HG02610 (cell line): ENCODE data around the gene PPP6C.
"Not testable (repeated sequence)": the region's sequence is repeated elsewhere in the genome, so short reads cannot be mapped to it uniquely, and the experiment has no call there.

Experiments
- ATAC-seq: cut with Tn5 transposase; IDR thresholded peaks from one replicate; pipeline ENCODE4 v1.9.1; 2021; ENCODE audit warnings: mild to moderate bottlenecking, moderate library complexity; ENCODE audit not compliant: unreplicated experiment

Gene PPP6C

DNA sequence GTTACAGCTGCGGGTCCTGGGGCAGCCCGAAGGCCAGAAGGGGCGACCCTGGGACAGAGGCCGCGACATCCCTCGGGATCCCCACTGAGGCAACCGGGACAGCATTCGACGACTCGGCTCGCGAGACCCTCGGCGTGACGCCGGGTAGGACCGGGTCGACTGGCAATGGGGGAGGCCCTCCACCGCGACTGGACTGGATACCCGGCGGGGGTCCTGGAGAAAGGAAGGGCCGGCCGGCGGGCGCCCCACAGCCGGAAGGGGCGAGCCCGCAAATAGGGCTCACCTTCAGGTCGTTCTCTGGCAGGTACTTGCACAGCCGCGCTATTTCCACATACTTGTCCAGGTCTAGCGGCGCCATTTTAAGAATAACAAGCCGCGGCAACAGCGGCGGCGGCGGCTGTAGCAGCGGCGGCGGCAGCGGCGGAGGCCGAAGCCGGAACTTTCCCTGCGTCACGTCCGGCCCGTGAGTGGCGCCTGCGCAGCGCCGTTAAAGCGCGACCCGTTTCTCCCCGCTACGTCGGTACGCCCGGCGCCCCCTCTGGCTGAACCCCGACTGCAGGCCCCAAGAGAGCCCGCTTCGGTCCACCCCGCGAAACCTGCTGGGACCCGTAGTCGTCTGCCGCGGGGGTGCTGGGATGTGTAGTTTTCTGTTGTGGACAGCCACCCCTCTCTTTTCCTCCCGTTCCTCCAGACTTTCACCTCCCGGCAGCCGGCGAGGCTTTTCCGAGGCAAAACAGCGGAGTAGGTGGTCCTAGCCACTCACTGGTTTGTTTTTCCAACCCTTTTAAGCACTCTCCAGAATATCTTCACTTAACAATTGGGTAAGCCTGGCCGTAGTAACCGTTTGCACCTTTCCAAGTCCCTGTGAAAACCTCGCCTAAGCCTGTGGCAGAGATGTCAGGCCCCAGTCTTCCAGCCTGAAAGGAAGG lies at the start of gene PPP6C:
Gene PPP6C (minus strand): TSS at position 443 of the 929 bp plus-strand sequence. CDS start 85 bp downstream, at position 358.
- ATAC-seq, result peak; percentile 97

DNA sequence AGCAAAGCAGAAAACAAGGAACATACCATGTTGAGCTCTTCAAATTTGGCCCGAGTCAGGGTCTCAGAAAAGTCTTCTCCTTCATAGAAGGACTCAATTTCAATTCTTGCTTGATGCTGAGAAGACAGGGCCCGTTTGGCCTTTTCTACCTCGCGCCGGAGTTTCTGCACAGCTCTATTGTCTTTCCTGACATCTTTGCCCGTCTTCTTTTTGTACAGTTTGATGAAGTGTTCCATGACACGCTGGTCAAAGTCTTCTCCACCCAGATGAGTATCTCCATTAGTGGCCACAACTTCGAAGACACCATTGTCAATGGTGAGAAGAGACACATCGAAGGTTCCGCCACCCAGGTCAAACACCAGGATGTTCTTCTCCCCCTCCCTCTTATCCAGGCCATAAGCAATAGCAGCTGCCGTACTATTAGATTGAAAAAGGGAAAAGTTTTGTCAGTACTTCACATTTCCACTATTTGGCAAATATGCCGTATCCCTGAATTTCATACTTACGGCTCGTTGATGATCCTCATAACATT lies 49.4 kb upstream of the PPP6C start:
- no peak for ATAC-seq

DNA sequence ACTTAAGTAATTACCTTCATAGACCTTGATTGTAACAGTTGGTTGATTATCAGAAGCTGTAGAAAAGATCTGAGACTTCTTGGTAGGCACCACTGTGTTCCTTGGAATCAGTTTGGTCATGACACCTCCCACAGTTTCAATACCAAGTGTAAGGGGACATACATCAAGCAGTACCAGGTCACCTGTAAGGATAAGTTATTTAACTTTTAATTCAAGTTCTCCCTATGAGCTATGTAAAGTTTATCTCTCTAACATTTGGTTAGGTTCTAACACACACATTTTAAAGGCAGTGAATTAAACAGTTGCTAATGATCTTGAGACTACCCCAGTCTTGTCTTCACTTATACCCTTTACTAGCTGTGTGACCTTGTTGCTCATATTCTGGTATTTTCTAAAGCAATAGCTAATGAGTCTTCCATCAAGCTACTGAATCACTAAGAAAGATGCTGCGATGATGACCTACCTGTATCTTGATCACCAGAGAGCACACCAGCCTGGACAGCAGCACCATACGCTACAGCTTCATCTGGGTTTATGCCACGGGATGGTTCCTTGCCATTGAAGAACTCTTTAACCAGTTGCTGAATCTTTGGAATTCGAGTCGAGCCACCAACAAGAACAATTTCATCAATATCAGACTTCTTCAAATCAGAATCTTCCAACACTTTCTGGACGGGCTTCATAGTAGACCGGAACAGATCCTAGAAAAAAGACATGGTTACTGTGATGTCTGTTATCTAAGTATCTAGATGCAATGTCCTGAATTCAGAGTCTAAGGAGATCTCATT lies 48.7 kb upstream of the PPP6C start:
- no peak for ATAC-seq

- not testable (repeated sequence) for ATAC-seq
These were observed 47.0 kb upstream of the PPP6C start for GRCh38 chr9:125236520-125237159.

DNA sequence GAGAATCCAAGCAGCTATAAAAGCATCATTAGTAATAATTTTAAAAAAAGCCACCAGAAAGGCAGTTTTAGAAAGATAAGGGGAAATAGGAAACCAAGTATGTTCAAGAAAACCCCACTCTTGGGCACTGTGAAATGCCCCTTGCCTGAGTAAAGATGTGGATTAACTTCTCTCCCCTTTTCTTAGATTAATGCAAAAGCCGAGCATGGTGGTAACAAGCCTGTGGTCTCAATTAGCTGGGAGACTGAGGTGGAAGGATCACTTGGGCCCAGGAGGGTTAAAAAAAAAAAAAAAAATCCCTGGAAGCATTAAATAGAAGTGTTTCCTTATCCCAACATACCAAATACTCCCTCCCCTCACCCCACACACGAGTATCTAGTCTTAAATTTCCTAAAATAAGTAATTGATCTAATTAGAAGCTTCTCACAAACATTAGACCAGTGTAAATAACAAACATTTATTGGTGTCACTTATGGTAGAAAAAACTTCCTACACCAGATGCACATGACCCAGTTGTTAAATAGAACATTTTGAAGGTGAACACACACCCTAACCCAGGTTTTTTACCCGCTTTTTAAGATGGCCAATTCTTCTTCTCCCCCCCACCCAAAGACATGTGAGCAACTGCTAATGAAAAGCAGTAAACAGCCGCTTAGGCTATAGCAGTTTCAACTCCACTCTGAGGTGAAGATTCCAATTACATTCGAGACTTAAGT lies 46.4 kb upstream of the PPP6C start:
- ATAC-seq, result no peak

DNA sequence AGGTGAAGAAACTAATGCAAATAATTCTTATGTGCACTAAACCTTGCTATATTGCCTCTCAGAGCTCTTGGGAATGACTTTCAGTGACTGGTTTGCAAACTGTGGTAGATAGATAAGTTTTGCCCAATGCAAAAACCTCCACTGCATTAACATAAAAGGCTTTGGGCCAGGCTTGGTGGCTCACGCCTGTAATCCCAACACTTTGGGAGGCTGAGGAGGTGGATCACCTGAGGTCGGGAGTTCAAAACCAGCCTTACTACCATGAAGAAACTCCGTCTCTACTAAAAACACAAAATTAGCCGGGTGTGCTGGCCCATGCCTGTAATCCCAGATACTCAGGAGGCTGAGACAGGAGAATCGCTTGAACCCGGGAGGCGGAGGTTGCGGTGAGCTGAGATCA lies 44.5 kb upstream of the PPP6C start:
- not testable (repeated sequence) for ATAC-seq

DNA sequence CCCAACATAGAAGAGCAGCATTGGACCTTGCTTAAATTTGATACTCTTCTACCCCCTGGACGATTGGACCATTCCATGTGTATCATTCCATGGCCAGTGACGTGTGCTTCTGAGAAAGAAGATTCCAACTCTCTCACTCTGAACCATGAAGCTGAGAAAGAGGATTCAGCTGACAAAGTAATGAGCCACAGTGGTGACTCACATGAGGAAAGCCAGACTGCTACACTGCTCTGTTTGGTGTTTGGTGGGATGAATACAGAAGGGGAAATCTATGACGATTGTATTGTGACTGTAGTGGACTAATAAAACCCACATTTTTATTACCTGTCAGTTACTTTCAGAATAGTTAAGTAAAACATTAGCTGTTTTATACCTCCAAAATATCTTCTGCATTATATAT lies 44.1 kb upstream of the PPP6C start:
- no peak for ATAC-seq

GRCh38 chr9:125227761-125228160 lies 38.2 kb upstream of the PPP6C start:
- no peak for ATAC-seq

DNA sequence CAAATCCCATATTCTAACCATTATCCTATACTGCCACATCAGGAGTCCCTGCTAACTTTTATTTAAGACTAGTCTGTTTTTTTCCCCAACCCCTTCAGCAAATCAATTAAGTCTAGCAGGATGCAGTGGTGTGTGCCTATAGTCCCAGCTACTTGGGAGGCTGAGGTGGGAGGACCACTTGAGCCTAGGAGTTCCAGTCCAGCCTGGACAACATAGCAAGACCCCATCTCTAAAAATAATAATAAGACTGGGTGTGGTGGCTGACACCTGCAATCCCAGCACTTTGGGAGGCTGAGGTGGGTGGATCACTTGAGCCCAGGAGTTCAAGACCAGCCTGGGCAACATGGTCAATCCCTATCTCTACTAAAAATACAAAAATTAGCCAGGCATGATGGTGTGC lies 35.3 kb upstream of the PPP6C start:
- not testable (repeated sequence) for ATAC-seq

DNA sequence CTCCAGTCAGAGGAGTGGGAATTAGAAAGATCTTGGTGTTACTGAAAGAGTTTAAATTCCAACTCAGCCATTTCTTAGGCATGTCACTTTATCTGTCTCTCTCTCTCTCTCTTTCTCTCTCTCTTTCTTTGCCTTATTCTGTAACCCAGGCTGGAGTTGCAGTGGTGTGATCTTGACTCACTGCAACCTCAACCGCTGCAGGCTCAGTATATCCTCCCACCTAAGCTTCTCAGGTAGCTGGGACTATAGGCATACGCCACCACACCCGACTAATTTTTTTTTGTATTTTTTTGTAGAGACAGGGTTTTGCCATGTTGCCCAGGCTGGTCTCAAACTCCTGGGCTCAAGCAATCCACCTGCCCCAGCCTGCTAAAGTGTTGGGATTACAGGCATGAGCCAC lies 29.0 kb upstream of the PPP6C start:
- ATAC-seq, result no peak

DNA sequence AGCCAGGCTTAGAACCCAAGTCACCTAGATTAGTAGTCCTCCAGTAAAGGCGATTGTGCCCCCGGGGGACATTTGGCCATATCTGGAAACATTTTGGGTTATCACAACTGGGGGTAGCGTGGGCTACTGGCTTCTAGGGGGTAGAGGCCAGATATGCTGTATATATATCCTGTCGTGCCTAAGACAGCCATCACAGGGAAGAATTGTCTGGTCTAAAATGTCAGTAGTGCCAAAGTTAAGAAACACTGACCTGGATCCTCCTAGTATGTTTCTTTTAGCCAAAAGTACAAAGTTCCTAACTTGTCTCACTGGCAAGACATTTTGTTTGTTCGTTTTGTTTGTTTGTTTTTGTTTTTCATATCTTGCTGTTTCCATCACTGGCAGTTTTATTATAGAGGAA lies 24.6 kb upstream of the PPP6C start:
- no peak for ATAC-seq

- ATAC-seq, result no peak
These were observed 14.9 kb upstream of the PPP6C start for GRCh38 chr9:125204477-125204876.

DNA sequence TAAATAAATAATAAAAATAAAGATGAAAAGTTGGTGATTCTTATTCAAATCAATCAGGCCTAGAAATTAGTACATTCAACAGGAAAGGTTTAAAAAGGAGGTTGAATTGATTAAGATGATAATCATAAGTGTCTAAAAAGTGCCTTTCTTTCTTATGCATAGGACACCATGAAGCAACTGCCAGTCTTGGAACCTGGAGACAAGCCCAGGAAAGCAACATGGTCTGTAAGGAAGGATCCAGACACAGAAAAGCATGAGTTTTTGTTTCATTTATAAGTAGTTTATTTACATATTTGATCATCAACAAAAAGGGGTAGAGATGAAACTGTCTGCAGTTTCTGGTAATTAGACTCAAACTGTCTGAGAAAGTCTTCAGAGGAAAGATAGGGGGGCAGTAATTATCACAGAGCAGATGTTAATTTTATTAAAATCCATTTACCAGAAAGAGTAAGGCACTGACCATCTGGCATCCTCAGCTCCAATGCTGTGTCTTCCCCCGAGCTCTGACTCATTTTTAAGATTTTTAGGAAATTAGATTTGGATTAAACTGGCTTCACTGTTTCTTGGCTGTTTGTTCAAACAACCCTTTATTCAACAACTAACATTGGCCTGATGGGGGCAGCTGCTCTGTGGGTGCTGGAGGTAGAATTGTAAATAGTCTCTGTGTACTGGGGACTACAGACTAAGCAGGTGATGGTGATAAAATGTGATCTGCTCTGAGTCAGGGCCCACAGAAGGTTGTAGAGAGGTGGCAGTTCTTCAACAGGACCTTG lies 13.4 kb upstream of the PPP6C start:
- ATAC-seq, result no peak

- ATAC-seq, result peak; percentile 98
These were observed 10.8 kb upstream of the PPP6C start, which contains the start of gene RABEPK for GRCh38 chr9:125200216-125201047. TSS of gene RABEPK (plus strand) at chr9:125200542. CDS start at chr9:125203014, 2,472 bp downstream.

DNA sequence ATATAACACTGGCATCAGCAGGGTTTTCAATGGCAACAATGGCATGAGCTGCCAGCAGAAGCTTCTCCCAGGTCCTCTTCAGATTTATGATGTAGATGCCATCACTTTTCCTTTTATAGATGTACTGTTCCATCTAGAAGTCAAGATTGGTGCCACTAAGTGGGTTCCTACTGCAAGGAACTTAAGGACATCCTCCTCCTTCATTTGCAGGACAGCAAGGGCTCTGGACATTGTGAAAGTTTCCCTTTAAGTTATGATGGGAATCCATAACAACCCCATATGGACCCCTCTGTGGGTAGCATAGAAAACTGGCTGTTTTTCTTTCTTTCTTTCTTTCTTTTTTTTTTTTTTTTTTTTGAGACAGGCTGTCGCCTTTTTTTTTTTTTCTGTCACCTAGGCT lies 6.0 kb upstream of the PPP6C start:
- not testable (repeated sequence) for ATAC-seq

- ATAC-seq, result not testable (repeated sequence)
These were observed 4.9 kb upstream of the PPP6C start for GRCh38 chr9:125194466-125194865.

DNA sequence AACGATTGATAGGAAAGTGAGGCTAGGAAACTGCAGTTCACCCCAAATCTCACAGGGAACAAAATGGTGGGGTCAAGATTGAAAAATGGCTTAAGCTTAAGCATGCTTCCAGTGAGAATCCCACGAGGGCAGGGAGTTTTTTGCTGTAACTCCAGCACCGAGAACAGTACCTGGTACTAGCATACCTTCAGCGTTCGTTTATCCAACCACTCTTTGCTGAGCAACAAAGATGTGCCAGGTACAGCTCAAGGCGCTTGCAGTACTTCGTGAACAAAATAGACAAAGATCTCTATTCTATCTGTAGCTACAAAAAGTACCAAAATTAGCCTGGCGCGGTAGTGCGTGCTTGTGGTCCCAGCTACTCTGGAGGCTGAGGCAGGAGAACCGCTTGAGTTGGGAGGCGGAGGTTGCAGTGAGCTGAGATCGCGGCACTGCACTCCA lies 778 bp upstream of the PPP6C start:
- ATAC-seq, result no peak

DNA sequence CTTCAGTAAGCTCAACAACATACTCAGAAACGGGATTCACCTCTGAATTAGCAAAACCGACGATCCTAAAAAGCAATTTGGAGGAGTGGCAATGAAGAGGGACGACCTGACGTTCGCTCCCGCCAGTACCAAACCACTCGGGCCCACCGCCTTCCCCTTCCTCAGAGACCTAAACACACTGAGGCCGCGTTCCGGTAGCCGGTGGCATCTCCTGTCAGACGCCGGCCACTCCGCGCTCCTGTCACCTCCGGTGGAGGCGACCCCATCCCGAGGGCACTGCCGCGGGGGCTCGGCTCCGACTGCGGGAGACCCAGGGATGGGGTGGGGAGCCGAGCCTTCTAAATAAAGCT lies 617 bp downstream of the PPP6C start:
- peak; percentile 15 for ATAC-seq

DNA sequence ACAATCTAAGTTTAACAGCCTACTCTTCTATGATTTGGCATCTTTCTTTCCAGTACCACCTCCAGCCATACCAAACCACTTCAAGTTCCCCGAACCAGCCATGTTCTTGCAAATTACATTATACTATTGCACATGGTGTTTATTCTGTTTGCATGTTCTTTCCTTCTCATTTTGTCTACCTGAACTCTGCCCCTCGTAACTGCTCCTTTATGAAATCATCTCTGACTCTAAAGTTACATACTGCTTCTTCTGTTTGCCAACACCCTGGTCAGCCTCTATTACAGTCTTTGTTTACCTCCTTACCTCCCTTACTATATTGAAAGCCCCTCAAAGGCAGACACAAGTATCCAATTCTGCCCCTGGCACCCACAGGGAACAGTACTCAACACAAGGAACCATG lies 6.0 kb downstream of the PPP6C start:
- ATAC-seq, result no peak
